Neuronal stem cell (in vitro differentiated cells): ENCODE measurements around the gene LELP1.
A peak's percentile ranks its signal among the peaks of the same experiment; 100 is the strongest.
"Not testable (repeated sequence)": the region's sequence is repeated elsewhere in the genome, so short reads cannot be mapped to it uniquely, and the experiment has no call there.

Experiments used
- DNase-seq: peaks from one replicate; pipeline ENCODE4 v3.0.0-alpha.2; 2013; ENCODE audit warnings: low spot score
- H2AFZ ChIP-seq: one replicate; pipeline ENCODE4 v1.6.1; 2013; ENCODE audit warnings: mild to moderate bottlenecking, low read length, inconsistent platforms
- H2AK5ac ChIP-seq: 2 replicates; pipeline ENCODE4 v1.6.1; 2013; ENCODE audit warnings: low read depth, mild to moderate bottlenecking, inconsistent platforms, low read length, moderate library complexity, mixed read lengths
- H2BK120ac ChIP-seq: 2 replicates; pipeline ENCODE4 v1.6.1; 2013; ENCODE audit warnings: low read depth, mild to moderate bottlenecking, inconsistent platforms, low read length, moderate library complexity, mixed read lengths
- H2BK12ac ChIP-seq: one replicate; pipeline ENCODE4 v1.6.1; 2013; ENCODE audit warnings: low read length, inconsistent platforms
- H2BK15ac ChIP-seq: 2 replicates; pipeline ENCODE4 v1.6.1; 2013; ENCODE audit warnings: mild to moderate bottlenecking, low read length, inconsistent platforms, mixed read lengths
- H2BK5ac ChIP-seq: one replicate; pipeline ENCODE4 v1.6.1; 2013; ENCODE audit warnings: inconsistent platforms, mild to moderate bottlenecking, low read length, moderate library complexity
- H3K14ac ChIP-seq: one replicate; pipeline ENCODE4 v1.6.1; 2013; ENCODE audit warnings: low read length, inconsistent platforms
- H3K18ac ChIP-seq: 2 replicates; pipeline ENCODE4 v1.6.1; 2013; ENCODE audit warnings: low read length, inconsistent platforms
- H3K23ac ChIP-seq: 2 replicates; pipeline ENCODE4 v1.6.1; 2013; ENCODE audit warnings: low read depth, mild to moderate bottlenecking, mixed read lengths, low read length, inconsistent platforms; ENCODE audit not compliant: poor library complexity
- H3K27ac ChIP-seq: replicated peaks from 3 replicates; pipeline ENCODE4 v1.5.1; 2013; ENCODE audit warnings: low read length, inconsistent platforms
- H3K27me3 ChIP-seq, 3 experiments: 2 replicates each; pipeline ENCODE4 v1.6.1; 2013; ENCODE audit warnings: low read length in 3 of 3, mild to moderate bottlenecking in 2 of 3, inconsistent platforms in 1 of 3, low read depth in 1 of 3, mixed read lengths in 1 of 3, moderate library complexity in 1 of 3; ENCODE audit not compliant: control insufficient read depth in 3 of 3, insufficient read depth in 3 of 3
- H3K36me3 ChIP-seq, 2 donors: replicated peaks in 1 of 2; 2 replicates each; pipeline ENCODE4 v1.6.1; 2013; ENCODE audit warnings: low read length in 2 of 2; ENCODE audit not compliant: control insufficient read depth in 2 of 2, insufficient read depth in 2 of 2
- H3K4ac ChIP-seq: 2 replicates; pipeline ENCODE4 v1.6.1; 2013; ENCODE audit warnings: inconsistent platforms, mild to moderate bottlenecking, low read length, moderate library complexity
- H3K4me1 ChIP-seq, 2 donors: 1 replicate in 1 of 2; 2 replicates in 1 of 2; pipeline ENCODE4 v1.6.1; 2013; ENCODE audit warnings: low read length in 2 of 2, low read depth in 1 of 2; ENCODE audit not compliant: control insufficient read depth in 2 of 2, insufficient read depth in 1 of 2
- H3K4me2 ChIP-seq: one replicate; pipeline ENCODE4 v1.6.1; 2013; ENCODE audit warnings: mild to moderate bottlenecking, low read length, inconsistent platforms; ENCODE audit not compliant: insufficient read depth, poor library complexity, severe bottlenecking
- H3K4me3 ChIP-seq, 2 donors: 2 replicates each; pipeline ENCODE4 v1.5.1; 2013; ENCODE audit warnings: low read length in 2 of 2, mild to moderate bottlenecking in 2 of 2, inconsistent platforms in 1 of 2, moderate library complexity in 1 of 2
- H3K79me1 ChIP-seq: one replicate; pipeline ENCODE4 v1.6.1; 2013; ENCODE audit warnings: low read depth, mild to moderate bottlenecking, inconsistent platforms, low read length, moderate library complexity
- H3K9ac ChIP-seq: one replicate; pipeline ENCODE4 v1.6.1; 2013; ENCODE audit warnings: mild to moderate bottlenecking, low read depth, low read length, inconsistent platforms; ENCODE audit not compliant: poor library complexity
- H3K9me3 ChIP-seq, 2 donors: replicated peaks in 1 of 2; 2 replicates each; pipeline versions ENCODE3 to v1.6.1; 2013; ENCODE audit warnings: low read length in 2 of 2, mild to moderate bottlenecking in 2 of 2, inconsistent platforms in 1 of 2, low read depth in 1 of 2, mixed read lengths in 1 of 2, moderate library complexity in 1 of 2; ENCODE audit not compliant: control insufficient read depth in 2 of 2, insufficient read depth in 1 of 2
- H4K8ac ChIP-seq: one replicate; pipeline ENCODE4 v1.6.1; 2013; ENCODE audit warnings: low read depth, mild to moderate bottlenecking, inconsistent platforms, low read length, moderate library complexity
- H4K91ac ChIP-seq: one replicate; pipeline ENCODE4 v1.6.1; 2013; ENCODE audit warnings: low read length, low read depth, mild to moderate bottlenecking, inconsistent platforms; ENCODE audit not compliant: poor library complexity
- WGBS, 2 donors: extraction: QIAGEN DNeasy Blood & Tissue Kit; methylation state at CpG; one replicate each; pipeline ENCODE4 v1.1.7; 2013; ENCODE audit warnings: missing lambda C conversion rate in 2 of 2, mixed read lengths in 1 of 2; ENCODE audit not compliant: insufficient read length in 2 of 2, insufficient replicate concordance in 1 of 2; ENCODE audit errors: extremely low coverage in 2 of 2; 5-methylcytosine and 5-hydroxymethylcytosine counted together

Gene LELP1

DNA sequence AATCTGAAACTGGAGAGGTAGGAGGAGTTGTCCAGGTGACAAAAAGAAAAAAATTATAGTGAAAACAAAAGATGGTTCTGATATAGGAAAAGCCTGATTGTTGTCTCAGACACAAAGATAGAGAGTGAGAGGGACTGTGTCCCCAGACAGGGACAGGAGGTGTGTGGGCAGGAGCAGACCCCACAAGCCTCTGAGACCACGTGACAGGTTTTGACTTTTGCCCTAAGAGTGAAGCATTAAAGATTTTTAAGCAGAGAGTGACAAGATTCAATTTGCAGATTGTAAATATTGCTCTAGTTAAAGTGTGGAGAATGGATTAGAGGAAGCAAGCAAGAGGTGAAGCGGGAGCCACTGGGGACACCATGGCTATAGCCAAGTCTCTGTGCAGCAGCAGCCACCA lies 24.6 kb downstream of the LELP1 start:
- H3K79me1 ChIP-seq = no peaks in the 10 kb centered on the region
- H3K4me3 ChIP-seq = no peak overlapping the region
- H3K9ac ChIP-seq = no peak overlapping the region
- no peak overlapping the region for H3K27ac ChIP-seq
- no peak overlapping the region for H2BK5ac ChIP-seq
- no peak overlapping the region for H2BK120ac ChIP-seq
- H4K91ac ChIP-seq = no peak overlapping the region
- H3K27me3 ChIP-seq = peaks cover 0 to 2% (median 0%) of the 10 kb centered on the region in 3 experiments
- H2AFZ ChIP-seq = no peak overlapping the region
- H3K23ac ChIP-seq = no peak overlapping the region
- no peak overlapping the region for H3K18ac ChIP-seq
- no peak overlapping the region for H2BK12ac ChIP-seq
- no peaks in the 10 kb centered on the region for H3K36me3 ChIP-seq
- H3K4ac ChIP-seq = no peak overlapping the region
- H3K9me3 ChIP-seq = no peaks in the 10 kb centered on the region
- DNase-seq = no peak
- no CpG with 5 or more reads among the region's 2 CpGs for WGBS, 2 donors
- no peak overlapping the region for H2BK15ac ChIP-seq
- H4K8ac ChIP-seq = no peak overlapping the region
- H3K14ac ChIP-seq = no peak overlapping the region
- no peak overlapping the region for H2AK5ac ChIP-seq
- H3K4me2 ChIP-seq = no peak overlapping the region
- no peaks in the 10 kb centered on the region for H3K4me1 ChIP-seq

DNA sequence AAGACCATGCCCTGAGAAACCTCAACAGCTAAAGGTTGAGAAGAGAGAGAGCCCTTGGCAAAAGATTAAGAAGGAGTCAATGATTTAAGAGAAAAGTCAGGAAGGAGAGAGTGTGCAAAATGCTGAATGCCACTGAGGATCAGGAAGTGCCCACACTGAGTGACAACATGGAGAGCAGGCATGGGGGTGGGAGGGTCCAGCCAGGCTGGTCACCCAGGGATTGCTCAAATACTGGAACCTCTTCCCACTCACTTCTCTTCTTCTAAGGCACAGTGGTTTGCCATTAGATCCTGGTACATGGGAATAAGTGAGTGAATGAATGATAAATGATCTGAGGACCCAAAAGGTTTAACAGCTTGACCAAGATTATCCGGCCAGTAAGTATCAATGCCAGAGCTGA lies 25.3 kb downstream of the LELP1 start:
- peaks cover 0 to 2% (median 0%) of the 10 kb centered on the region in 3 experiments for H3K27me3 ChIP-seq
- no peaks in the 10 kb centered on the region for H3K36me3 ChIP-seq
- H3K9ac ChIP-seq = no peak overlapping the region
- no peak overlapping the region for H3K14ac ChIP-seq
- no peak overlapping the region for H2AK5ac ChIP-seq
- no peak overlapping the region for H3K18ac ChIP-seq
- H3K4me3 ChIP-seq = no peak overlapping the region
- no peak overlapping the region for H2BK12ac ChIP-seq
- no peak overlapping the region for H3K4ac ChIP-seq
- H2BK5ac ChIP-seq = no peak overlapping the region
- H3K9me3 ChIP-seq = no peaks in the 10 kb centered on the region
- no peak overlapping the region for H4K91ac ChIP-seq
- H4K8ac ChIP-seq = no peak overlapping the region
- H3K79me1 ChIP-seq = no peaks in the 10 kb centered on the region
- no CpG with 5 or more reads among the region's 1 CpG for WGBS, 2 donors
- DNase-seq = no peak
- no peak overlapping the region for H3K4me2 ChIP-seq
- no peak overlapping the region for H3K23ac ChIP-seq
- H2BK15ac ChIP-seq = no peak overlapping the region
- no peaks in the 10 kb centered on the region for H3K4me1 ChIP-seq
- H3K27ac ChIP-seq = no peak overlapping the region
- H2AFZ ChIP-seq = no peak overlapping the region
- no peak overlapping the region for H2BK120ac ChIP-seq

GRCh38 chr1:153229076-153229829 lies 26.0 kb downstream of the LELP1 start:
- not testable (repeated sequence) for H2AFZ ChIP-seq, H3K4me1 ChIP-seq, H3K23ac ChIP-seq, H3K9me3 ChIP-seq, H4K8ac ChIP-seq, H3K4me3 ChIP-seq, H3K27ac ChIP-seq, H3K4ac ChIP-seq, H2AK5ac ChIP-seq, H3K18ac ChIP-seq, H2BK12ac ChIP-seq, H3K36me3 ChIP-seq, H2BK5ac ChIP-seq, H3K79me1 ChIP-seq, H3K14ac ChIP-seq, H2BK120ac ChIP-seq, H3K27me3 ChIP-seq, H2BK15ac ChIP-seq, H3K9ac ChIP-seq, H4K91ac ChIP-seq, H3K4me2 ChIP-seq
- no CpG with 5 or more reads among the region's 12 CpGs for WGBS, 2 donors
- peak; percentile 26 for DNase-seq

DNA sequence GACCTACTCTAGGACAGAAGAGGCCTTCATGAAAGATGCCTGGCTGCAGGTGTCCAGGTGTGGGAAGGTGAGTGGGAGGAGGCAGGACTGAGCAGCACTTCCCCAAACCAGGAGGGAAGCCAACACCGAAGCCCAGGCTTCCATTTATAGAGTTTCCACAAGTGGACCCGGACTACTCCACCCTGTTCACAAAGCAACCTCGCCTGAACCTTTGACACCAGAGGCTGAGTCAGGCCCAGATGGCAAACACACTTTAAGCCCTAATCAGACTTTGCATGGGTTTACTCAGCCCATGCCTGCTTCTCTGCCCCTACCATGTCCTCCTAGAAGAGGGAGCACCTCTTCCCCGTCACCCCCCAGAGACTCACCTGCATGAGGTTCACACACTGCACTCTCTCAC lies 28.1 kb downstream of the LELP1 start:
- no peak overlapping the region for H3K18ac ChIP-seq
- no peaks in the 10 kb centered on the region for H3K9me3 ChIP-seq
- no peak overlapping the region for H4K8ac ChIP-seq
- H2AFZ ChIP-seq = no peak overlapping the region
- H3K23ac ChIP-seq = no peak overlapping the region
- H3K4me2 ChIP-seq = no peak overlapping the region
- H3K79me1 ChIP-seq = no peaks in the 10 kb centered on the region
- H3K36me3 ChIP-seq = no peaks in the 10 kb centered on the region
- H2AK5ac ChIP-seq = no peak overlapping the region
- H2BK15ac ChIP-seq = no peak overlapping the region
- H2BK120ac ChIP-seq = no peak overlapping the region
- H2BK5ac ChIP-seq = no peak overlapping the region
- H3K9ac ChIP-seq = no peak overlapping the region
- no peaks in the 10 kb centered on the region for H3K27me3 ChIP-seq
- no peak overlapping the region for H2BK12ac ChIP-seq
- no peak for DNase-seq
- no CpG with 5 or more reads among the region's 4 CpGs for WGBS, 2 donors
- no peak overlapping the region for H3K27ac ChIP-seq
- H4K91ac ChIP-seq = no peak overlapping the region
- no peaks in the 10 kb centered on the region for H3K4me1 ChIP-seq
- no peak overlapping the region for H3K14ac ChIP-seq
- H3K4me3 ChIP-seq = no peak overlapping the region
- H3K4ac ChIP-seq = no peak overlapping the region
